IMR-90 (cell line): Measurements from ENCODE around the gene BLNK. TPM values are rescaled to one million over a fixed set of nuclear protein-coding genes. Genes with fewer than 3 reads are reported as not detected.

ENCODE experiments used
- ATAC-seq: fragments of 200-7000 bp; cut with Tn5 transposase; 2 replicates; pipeline ENCODE4 v1.9.1; 2020; ENCODE audit warnings: low read depth, mild to moderate bottlenecking, moderate library complexity
- BruUV-seq: library from RNA; stranded (reverse); fragments of 400-500 nt; replicated peaks from 2 replicates; lab custom pipeline; 2021; lab: Mats Ljungman, UMichigan
- CTCF ChIA-PET: fragments of 300-600 bp; formaldehyde crosslinking; extraction: SDS; loops from one replicate; lab custom pipeline; 2021; ENCODE audit warnings: antibody characterized with exemption; lab: Yijun Ruan, JAX
- POLR2A ChIA-PET: fragments of 300-600 bp; sonication (Branson Sonifier 250); formaldehyde crosslinking; loops from one replicate; lab custom pipeline; 2022; ENCODE audit warnings: antibody characterized with exemption; ENCODE audit not compliant: unreplicated experiment; lab: Charles Lee
- DNase-seq: peaks from one replicate; pipeline ENCODE4 v3.0.0; 2013
- H2AFZ ChIP-seq: replicated peaks from 2 replicates; pipeline ENCODE3; 2013; ENCODE audit warnings: low read length, mild to moderate bottlenecking; ENCODE audit not compliant: poor library complexity
- H2AK5ac ChIP-seq: 2 replicates; pipeline ENCODE4 v1.6.1; 2013; ENCODE audit warnings: low read depth, low read length, inconsistent platforms
- H2AK9ac ChIP-seq: replicated peaks from 2 replicates; pipeline ENCODE3; 2013; ENCODE audit warnings: mild to moderate bottlenecking, low read depth, low read length, moderate library complexity; ENCODE audit not compliant: poor library complexity
- H2BK120ac ChIP-seq: 2 replicates; pipeline ENCODE4 v1.6.1; 2013; ENCODE audit warnings: low read depth, low read length, inconsistent platforms
- H2BK15ac ChIP-seq: 3 replicates; pipeline ENCODE4 v1.6.1; 2013; ENCODE audit warnings: low read depth, low read length, inconsistent platforms
- H2BK20ac ChIP-seq: 2 replicates; pipeline ENCODE4 v1.6.1; 2013; ENCODE audit warnings: low read depth, mild to moderate bottlenecking, inconsistent platforms, low read length, moderate library complexity
- H2BK5ac ChIP-seq: 2 replicates; pipeline ENCODE4 v1.6.1; 2013; ENCODE audit warnings: mild to moderate bottlenecking, low read depth, low read length, inconsistent platforms; ENCODE audit not compliant: poor library complexity, severe bottlenecking
- H3K14ac ChIP-seq: replicated peaks from 2 replicates; pipeline ENCODE4 v1.6.1; 2013; ENCODE audit warnings: low read depth, low read length, inconsistent platforms
- H3K18ac ChIP-seq: 2 replicates; pipeline ENCODE4 v1.6.1; 2013; ENCODE audit warnings: low read depth, low read length, control low read depth
- H3K23ac ChIP-seq: 2 replicates; pipeline ENCODE4 v1.6.1; 2013; ENCODE audit warnings: low read depth, low read length, inconsistent platforms
- H3K27ac ChIP-seq: 2 replicates; pipeline ENCODE4 v1.5.1; 2013; ENCODE audit warnings: mild to moderate bottlenecking, control low read depth, low read length; ENCODE audit not compliant: insufficient read depth
- H3K27me3 ChIP-seq: 2 replicates; pipeline ENCODE4 v1.6.1; 2013; ENCODE audit warnings: low read length; ENCODE audit not compliant: control insufficient read depth, insufficient read depth
- H3K36me3 ChIP-seq: 2 replicates; pipeline ENCODE4 v1.6.1; 2013; ENCODE audit warnings: low read length, mixed read lengths; ENCODE audit not compliant: control insufficient read depth, insufficient read depth
- H3K4ac ChIP-seq: 2 replicates; pipeline ENCODE4 v1.6.1; 2013; ENCODE audit warnings: low read depth, low read length, inconsistent platforms
- H3K4me1 ChIP-seq: 2 replicates; pipeline ENCODE4 v1.6.1; 2013; ENCODE audit warnings: low read length, mixed read lengths; ENCODE audit not compliant: control insufficient read depth, insufficient read depth
- H3K4me2 ChIP-seq: 2 replicates; pipeline ENCODE4 v1.6.1; 2013; ENCODE audit warnings: low read depth, mild to moderate bottlenecking, control low read depth, low read length, moderate library complexity
- H3K4me3 ChIP-seq: 2 replicates; pipeline ENCODE4 v1.5.1; 2013; ENCODE audit warnings: low read depth, mild to moderate bottlenecking, control low read depth, low read length, moderate library complexity; ENCODE audit not compliant: insufficient read depth
- H3K56ac ChIP-seq: 2 replicates; pipeline ENCODE4 v1.6.1; 2013; ENCODE audit warnings: low read length, inconsistent platforms; ENCODE audit not compliant: insufficient read depth; ENCODE audit errors: extremely low read depth
- H3K79me1 ChIP-seq, 2 experiments: 2 replicates each; pipeline ENCODE4 v1.6.1; 2013; ENCODE audit warnings: low read length in 2 of 2, inconsistent platforms in 1 of 2, low read depth in 1 of 2
- H3K9ac ChIP-seq: 2 replicates; pipeline ENCODE4 v1.6.1; 2013; ENCODE audit warnings: low read depth, low read length, control low read depth
- H3K9me1 ChIP-seq: 2 replicates; pipeline ENCODE4 v1.6.1; 2013; ENCODE audit warnings: low read length, inconsistent platforms; ENCODE audit not compliant: insufficient read depth
- H3K9me3 ChIP-seq: 2 replicates; pipeline ENCODE4 v1.6.1; 2013; ENCODE audit warnings: low read length; ENCODE audit not compliant: control insufficient read depth, insufficient read depth
- H4K20me1 ChIP-seq: 2 replicates; pipeline ENCODE4 v1.6.1; 2013; ENCODE audit warnings: low read length, inconsistent platforms; ENCODE audit not compliant: insufficient read depth
- H4K5ac ChIP-seq: 2 replicates; pipeline ENCODE4 v1.6.1; 2013; ENCODE audit warnings: mild to moderate bottlenecking, low read depth, low read length, control low read depth
- H4K8ac ChIP-seq, 2 experiments: 2 replicates each; pipeline ENCODE4 v1.6.1; 2013; ENCODE audit warnings: low read depth in 2 of 2, low read length in 2 of 2, control low read depth in 1 of 2, inconsistent platforms in 1 of 2
- H4K91ac ChIP-seq: 2 replicates; pipeline ENCODE4 v1.6.1; 2013; ENCODE audit warnings: low read depth, low read length, inconsistent platforms; ENCODE audit not compliant: insufficient read depth
- BHLHE40 ChIP-seq: fragments of 150-350 bp; IDR thresholded peaks from 2 replicates; pipeline ENCODE4 v1.6.1; 2016; ENCODE audit warnings: mild to moderate bottlenecking, low read depth, low read length
- CEBPB ChIP-seq: IDR thresholded peaks from 2 replicates; pipeline ENCODE4 v1.6.1; 2012; ENCODE audit warnings: low read depth, low read length, improper control_type of control experiment
- CHD1 ChIP-seq: IDR thresholded peaks from 2 replicates; pipeline ENCODE4 v1.6.1; 2012; ENCODE audit warnings: low read depth, low read length, improper control_type of control experiment
- CTCF ChIP-seq: conservative IDR thresholded peaks from 2 replicates; pipeline ENCODE4 v1.5.1; 2012; ENCODE audit warnings: mild to moderate bottlenecking, low read depth, low read length, improper control_type of control experiment
- ELK1 ChIP-seq: fragments of 150-350 bp; IDR thresholded peaks from 2 replicates; pipeline ENCODE4 v1.6.1; 2016; ENCODE audit warnings: low read depth, mild to moderate bottlenecking, low read length, moderate library complexity, borderline replicate concordance
- FOS ChIP-seq: fragments of 150-350 bp; IDR thresholded peaks from 2 replicates; pipeline ENCODE4 v1.6.1; 2016; ENCODE audit warnings: low read depth, low read length
- MAFK ChIP-seq: IDR thresholded peaks from 2 replicates; pipeline ENCODE4 v1.6.1; 2012; ENCODE audit warnings: low read depth, low read length, improper control_type of control experiment
- MXI1 ChIP-seq: IDR thresholded peaks from 2 replicates; pipeline ENCODE4 v1.6.1; 2012; ENCODE audit warnings: low read depth, mild to moderate bottlenecking, low read length, moderate library complexity, borderline replicate concordance
- NFE2L2 ChIP-seq: fragments of 150-350 bp; IDR thresholded peaks from 2 replicates; pipeline ENCODE4 v1.6.1; 2016; ENCODE audit warnings: low read depth, mild to moderate bottlenecking, low read length
- POLR2A ChIP-seq: IDR thresholded peaks from 2 replicates; pipeline ENCODE4 v1.6.1; 2012; ENCODE audit warnings: mild to moderate bottlenecking, low read depth, low read length
- RAD21 ChIP-seq: IDR thresholded peaks from 2 replicates; pipeline ENCODE4 v1.6.1; 2012; ENCODE audit warnings: low read length, improper control_type of control experiment
- RCOR1 ChIP-seq: IDR thresholded peaks from 2 replicates; pipeline ENCODE4 v1.6.1; 2012; ENCODE audit warnings: mild to moderate bottlenecking, low read length, improper control_type of control experiment; ENCODE audit not compliant: insufficient replicate concordance
- RFX5 ChIP-seq: IDR thresholded peaks from 2 replicates; pipeline ENCODE4 v1.8.0; 2012; ENCODE audit warnings: low read depth, mild to moderate bottlenecking, low read length, moderate library complexity
- SMC3 ChIP-seq: fragments of 150-350 bp; IDR thresholded peaks from 2 replicates; pipeline ENCODE4 v1.6.1; 2016; ENCODE audit warnings: low read depth, mild to moderate bottlenecking, antibody characterized with exemption, low read length, moderate library complexity
- USF2 ChIP-seq: fragments of 150-350 bp; IDR thresholded peaks from 2 replicates; pipeline ENCODE4 v1.6.1; 2017; ENCODE audit warnings: mild to moderate bottlenecking, antibody characterized with exemption, low read length, low read depth
- WGBS, 2 experiments: methylation state at CpG; one replicate each; pipeline versions ENCODE4 v1.1.5 to v1.1.7; 2013; ENCODE audit warnings: missing lambda C conversion rate in 2 of 2; ENCODE audit not compliant: insufficient read length in 1 of 2; ENCODE audit errors: extremely low coverage in 2 of 2; 5-methylcytosine and 5-hydroxymethylcytosine counted together
- dilution Hi-C: fragments of 300-500 bp; cut with HindIII; formaldehyde crosslinking; loops from one replicate; pipeline ENCODE4 v1.14.3; 2018; ENCODE audit warnings: low sequenced_read_pairs; ENCODE audit not compliant: unreplicated experiment
- in situ Hi-C: fragments of 300-500 bp; cut with MboI; formaldehyde crosslinking; loops from 3 replicates; pipeline ENCODE4 v1.14.3; 2019; ENCODE audit warnings: low sequenced_read_pairs, inconsistent platforms, mixed read lengths
- intact Hi-C: fragments of 100-400 bp; cut with micrococcal nuclease; formaldehyde crosslinking; loops from 2 replicates; pipeline ENCODE4 v1.10.0; 2022
- polyA plus RNA-seq, 3 experiments: library from polyadenylated mRNA; depleted of rRNA; stranded (reverse); fragments of >200 nt; gene quantifications; 2 replicates each; pipeline ENCODE4 v1.2.3, GENCODE V29; 2012; ENCODE audit warnings: low replicate concordance in 1 of 3
- total RNA-seq: library from RNA; depleted of rRNA; stranded (reverse); fragments of >200 nt; gene quantifications from 2 replicates; pipeline ENCODE4 v1.2.3, GENCODE V29; 2012

BLNK gene
- total and polyA plus RNA-seq, 2 of the 4 experiments (the other 2 are of a cell fraction): not detected

DNA sequence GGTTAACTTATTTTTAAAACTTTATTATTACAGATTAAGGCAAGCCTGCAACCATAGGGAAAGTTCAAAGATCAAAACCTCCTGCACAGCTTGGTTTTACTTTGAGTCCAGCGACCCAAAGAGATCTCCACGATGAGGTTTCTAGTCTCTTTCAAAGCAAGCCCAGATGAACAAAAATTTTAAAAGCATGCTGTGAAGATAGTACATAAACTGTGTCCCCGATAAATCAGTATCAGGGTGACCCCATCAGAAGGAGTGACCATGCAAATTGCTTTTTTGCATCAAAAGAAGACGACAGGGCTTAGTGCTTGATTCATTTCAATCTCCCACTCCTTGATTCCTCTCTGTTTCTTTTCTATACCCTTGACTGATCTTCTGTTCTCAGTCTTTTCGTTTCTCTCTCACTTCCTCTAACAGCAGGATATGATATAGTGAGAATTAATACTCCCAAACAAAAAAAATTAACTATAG, 16.8 kb upstream of the BLNK start:
- H3K4me1 ChIP-seq: no peaks in the 10 kb centered on the region
- H3K23ac ChIP-seq: no peak overlapping the region
- H3K56ac ChIP-seq: no peak overlapping the region
- H3K27ac ChIP-seq: no peak overlapping the region
- TF ChIP-seq BHLHE40 (no peak), CEBPB (no peak), RAD21 (no peak), SMC3 (no peak), RCOR1 (no peak), MXI1 (no peak), RFX5 (no peak), CHD1 (no peak), FOS (no peak), ELK1 (no peak), NFE2L2 (no peak), POLR2A (no peak), CTCF (no peak), USF2 (no peak), MAFK (no peak)
- H2AK9ac ChIP-seq: no peak overlapping the region
- BruUV-seq: no TSS peak
- no peak overlapping the region for H4K91ac ChIP-seq
- H4K20me1 ChIP-seq: no peaks in the 10 kb centered on the region
- no peak overlapping the region for H2AK5ac ChIP-seq
- no CpG with 5 or more reads among the region's 5 CpGs for WGBS, 2 experiments
- no peak overlapping the region for H3K4me2 ChIP-seq
- no peak overlapping the region for H2AFZ ChIP-seq
- H2BK20ac ChIP-seq: no peak overlapping the region
- no peak overlapping the region for H3K4me3 ChIP-seq
- H3K36me3 ChIP-seq: no peaks in the 10 kb centered on the region
- H4K8ac ChIP-seq: no peak overlapping the region
- H3K9me3 ChIP-seq: no peaks in the 10 kb centered on the region
- DNase-seq (no peak), ATAC-seq (no peak)
- POLR2A ChIA-PET: no interaction called here
- H3K4ac ChIP-seq: no peak overlapping the region
- no peaks in the 10 kb centered on the region for H3K27me3 ChIP-seq
- no peak overlapping the region for H2BK120ac ChIP-seq
- H4K5ac ChIP-seq: no peak overlapping the region
- H3K9me1 ChIP-seq: no peaks in the 10 kb centered on the region
- dilution Hi-C loops (no loop called here), intact Hi-C loops (no loop called here), in situ Hi-C loops (no loop called here)
- H2BK15ac ChIP-seq: no peak overlapping the region
- H3K9ac ChIP-seq: no peak overlapping the region
- H3K79me1 ChIP-seq: no peaks in the 10 kb centered on the region
- CTCF ChIA-PET: interaction anchor here (1.1 kb wide), 1 partner anchor 271 kb away, joined by 3 read pairs; no protein-coding TSS in a partner anchor
- H3K18ac ChIP-seq: no peak overlapping the region
- no peak overlapping the region for H3K14ac ChIP-seq
- no peak overlapping the region for H2BK5ac ChIP-seq
